Measurements from ENCODE around the gene BRD3. TPM values are rescaled to one million over a fixed set of nuclear protein-coding genes. Genes with fewer than 3 reads are reported as not detected.

The BRD3 gene
- 13.8 to 19.8 TPM (median 18.4 TPM) in 5 replicates for total RNA-seq (2022; extraction: Qiagen RNA extraction)

GRCh38 chr9:134067904-134068743, at the start of gene BRD3:
BRD3 (minus strand) TSS chr9:134068026; CDS start chr9:134053477, 14,549 bp downstream.

DNA sequence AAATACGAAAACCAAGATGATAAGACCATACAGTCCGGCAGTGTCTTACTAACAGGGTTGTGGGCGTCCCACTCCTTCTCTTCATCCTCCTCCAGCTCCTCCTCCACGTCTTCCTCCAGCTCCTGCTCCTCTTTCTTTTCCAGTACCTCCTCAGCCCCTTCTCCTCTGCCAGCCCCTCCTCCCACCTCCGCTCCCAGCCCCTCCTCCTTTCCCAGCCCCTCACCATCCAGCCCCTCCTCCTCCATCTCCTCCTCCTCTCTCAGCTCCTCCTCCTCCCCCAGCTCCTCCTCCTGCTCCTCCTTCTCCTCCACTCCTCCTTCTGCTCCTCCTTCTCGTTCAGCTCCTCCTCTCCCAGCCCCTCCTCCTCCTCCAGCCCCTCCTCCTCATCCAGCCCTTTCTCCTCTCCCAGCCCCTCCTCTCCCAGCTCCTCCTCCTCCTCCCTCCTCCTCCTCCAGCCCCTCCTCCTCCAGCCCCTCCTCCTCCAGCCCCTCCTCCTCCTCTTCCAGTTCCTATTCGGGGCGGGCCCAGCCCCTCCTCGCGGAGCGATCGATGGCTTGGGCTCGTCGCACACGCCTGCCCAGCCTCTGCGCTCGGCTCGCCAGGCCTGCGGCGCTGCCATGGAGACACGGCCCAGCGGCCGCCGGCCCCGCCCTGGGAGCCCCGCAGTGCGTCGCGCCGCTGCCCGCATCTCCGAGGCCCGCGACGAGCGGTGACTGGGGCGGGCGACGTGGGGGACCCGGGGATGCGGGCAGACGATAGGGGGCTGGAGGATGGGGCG, 42.8 kb downstream of the BRD3 start, which contains the start of gene BRD3OS:
Gene BRD3OS, plus strand, starts transcription at position 654 of the 778 bp plus-strand sequence. CDS start 1,267 bp downstream, outside the sequence.

GRCh38 chr9:133991964-133992779, 75.7 kb downstream of the BRD3 start, which contains the start of gene VAV2:
VAV2 (minus strand) TSS chr9:133992324; CDS start chr9:133992278, 46 bp downstream.

Other genes starting within 250 kb of the BRD3 start
- 32.0 to 46.0 TPM (median 41.5 TPM) in 5 replicates for gene VAV2, start 75.7 kb downstream of the BRD3 start, total RNA-seq (2022; extraction: Qiagen RNA extraction)
- gene BRD3OS, start 42.5 kb downstream of the BRD3 start, total RNA-seq (2022; extraction: Qiagen RNA extraction): 15.3 to 19.2 TPM (median 17.0 TPM) in 5 replicates
- gene WDR5, start 68.1 kb upstream of the BRD3 start, total RNA-seq (2022; extraction: Qiagen RNA extraction): 58.9 to 63.0 TPM (median 62.6 TPM) in 5 replicates
- gene RNU6ATAC, start 96.5 kb upstream of the BRD3 start, total RNA-seq (2022; extraction: Qiagen RNA extraction): not detected in 5 replicates

Data from A549 treated with Hydrocortisone at 1 μM for 4 hours (cell line).